Measurements from ENCODE around the gene TEX29. TPM values are rescaled to one million over a fixed set of nuclear protein-coding genes. Genes with fewer than 3 reads are reported as not detected.

The TEX29 gene
- total and polyA plus RNA-seq, 8 donors: 0.23 to 3.8 (median 1.3) TPM; not detected in 4

GRCh38 chr13:111318386-111318785 lies 2.1 kb upstream of the TEX29 start:
- Histone ChIP-seq H3K36me3 (no peaks in the 10 kb centered on the region), H3K9me3 (no peaks in the 10 kb centered on the region), H3K4me3 (no peak overlapping the region), H3K27me3 (no peaks in the 10 kb centered on the region), H3K4me1 (no peaks in the 10 kb centered on the region), H3K27ac (no peak overlapping the region)
- FAIRE-seq (no peak), ATAC-seq (no peak), DNase-seq (no peak)
- intact Hi-C loops (cut with DNase I): no loop called here
- 76 to 84% methylated on average over 13 of the region's 13 CpGs for WGBS, 2 donors
- TF ChIP-seq CTCF (IDR thresholded peaks at IDR 0.05): no peak

- no peak for DNase-seq
- H3K9me3 ChIP-seq: no peaks in the 10 kb centered on the region
- no peak for ATAC-seq
- no peak for FAIRE-seq
- H3K36me3 ChIP-seq: no peaks in the 10 kb centered on the region
- no peak overlapping the region for H3K4me3 ChIP-seq
- no peaks in the 10 kb centered on the region for H3K27me3 ChIP-seq
- H3K27ac ChIP-seq: no peak overlapping the region
- intact Hi-C loops (cut with DNase I): no loop called here
- TF ChIP-seq CTCF (IDR thresholded peaks at IDR 0.05): no peak
- WGBS, 2 donors: 83 to 87% methylated on average over 12 of the region's 12 CpGs
- H3K4me1 ChIP-seq: no peaks in the 10 kb centered on the region
Measured at GRCh38 chr13:111319521-111319920, 921 bp upstream of the TEX29 start.

GRCh38 chr13:111322001-111322915 lies 1.8 kb downstream of the TEX29 start:
- 85 to 88% methylated on average over 19 of the region's 19 CpGs for WGBS, 2 donors
- Histone ChIP-seq H3K27ac (no peak overlapping the region), H3K9me3 (no peaks in the 10 kb centered on the region), H3K36me3 (no peaks in the 10 kb centered on the region), H3K27me3 (no peaks in the 10 kb centered on the region), H3K4me3 (no peak overlapping the region), H3K4me1 (no peaks in the 10 kb centered on the region)
- intact Hi-C loops (cut with DNase I): no loop called here
- no peak for TF ChIP-seq CTCF (IDR thresholded peaks at IDR 0.05)
- ATAC-seq (no peak), FAIRE-seq (no peak), DNase-seq (no peak)

GRCh38 chr13:111322916-111323331 lies 2.5 kb downstream of the TEX29 start:
- Histone ChIP-seq H3K27ac (no peak overlapping the region), H3K27me3 (no peaks in the 10 kb centered on the region), H3K4me3 (no peak overlapping the region), H3K36me3 (no peaks in the 10 kb centered on the region), H3K9me3 (no peaks in the 10 kb centered on the region), H3K4me1 (no peaks in the 10 kb centered on the region)
- intact Hi-C loops (cut with DNase I): no loop called here
- ATAC-seq (no peak), DNase-seq (no peak), FAIRE-seq (no peak)
- TF ChIP-seq CTCF (IDR thresholded peaks at IDR 0.05): no peak
- WGBS, 2 donors: 81 to 88% methylated on average over 7 of the region's 7 CpGs

- intact Hi-C loops (cut with DNase I): no loop called here
- no peak for ATAC-seq
Measured at GRCh38 chr13:111323549-111323948, 3.1 kb downstream of the TEX29 start.

More at GRCh38 chr13:111323549-111323948, 3.1 kb downstream of the TEX29 start:
- no peak overlapping the region for H3K27ac ChIP-seq
- 69 to 76% methylated on average over 14 of the region's 14 CpGs for WGBS, 2 donors
- H3K9me3 ChIP-seq: no peaks in the 10 kb centered on the region
- H3K27me3 ChIP-seq: no peaks in the 10 kb centered on the region
- H3K4me3 ChIP-seq: no peak overlapping the region
- no peaks in the 10 kb centered on the region for H3K36me3 ChIP-seq
- no peaks in the 10 kb centered on the region for H3K4me1 ChIP-seq
- TF ChIP-seq CTCF (IDR thresholded peaks at IDR 0.05): no peak
- DNase-seq (no peak), FAIRE-seq (no peak)
